ENCODE data around the gene GPC3. TPM values are rescaled to one million over a fixed set of nuclear protein-coding genes. Genes with fewer than 3 reads are reported as not detected.
A peak's percentile ranks its signal among the peaks of the same experiment; 100 is the strongest.

Gene GPC3
- total RNA-seq, 1 experiment from 2014 or later = 32.4 TPM

GRCh38 chrX:133555782-133556458 is 429.5 kb downstream of the GPC3 start (continued):
- TF ChIP-seq E2F5 (CRISPR knock-in tag; IDR thresholded peaks at IDR 0.05) = no peak

GRCh38 chrX:133550665-133551485 is 434.5 kb downstream of the GPC3 start:
- H3K27ac Mint-ChIP-seq = 0 out of 2 replicates have a peak overlapping the region, but pooled peaks have one; percentile 36
- CTCF ChIA-PET = no interaction called here
- H3K4me1 Mint-ChIP-seq = peaks cover 11% of the 10 kb centered on the region
- H3K27me3 Mint-ChIP-seq (ENCODE audit: low read depth) = peaks cover under 1% of the 10 kb centered on the region; the same call in 1 of the 2 replicates
- H3K36me3 Mint-ChIP-seq = peaks cover 18% of the 10 kb centered on the region
- ATAC-seq (no peak), DNase-seq (ENCODE audit: low spot score) (no peak)
- peaks cover 22% of the 10 kb centered on the region for H3K9me3 Mint-ChIP-seq
- H3K4me3 Mint-ChIP-seq = no peak overlapping the region
- TF ChIP-seq SOX15 (CRISPR knock-in tag; IDR thresholded peaks at IDR 0.05) (no peak), HMGA2 (CRISPR knock-in tag; IDR thresholded peaks at IDR 0.05) (no peak), HMGXB4 (CRISPR knock-in tag; IDR thresholded peaks at IDR 0.05) (no peak), NR2C2 (CRISPR knock-in tag; IDR thresholded peaks at IDR 0.05) (no peak), TCF7 (CRISPR knock-in tag; IDR thresholded peaks at IDR 0.05; ENCODE audit: low read depth) (no peak), IRF2 (CRISPR knock-in tag; IDR thresholded peaks at IDR 0.05; ENCODE audit: borderline replicate concordance, low read depth) (no peak), E2F4 (CRISPR knock-in tag; IDR thresholded peaks at IDR 0.05; ENCODE audit: borderline replicate concordance, low read depth) (no peak), FOXP4 (CRISPR knock-in tag; IDR thresholded peaks at IDR 0.05) (no peak), GRHL2 (CRISPR knock-in tag; IDR thresholded peaks at IDR 0.05; ENCODE audit: insufficient replicate concordance, severe bottlenecking) (no peak), AR (CRISPR knock-in tag; IDR thresholded peaks at IDR 0.05) (no peak), ZNF512 (CRISPR knock-in tag; IDR thresholded peaks at IDR 0.05; ENCODE audit: borderline replicate concordance) (no peak), SMAD3 (CRISPR knock-in tag; IDR thresholded peaks at IDR 0.05; ENCODE audit: borderline replicate concordance) (no peak), ZNF263 (CRISPR knock-in tag; IDR thresholded peaks at IDR 0.05; ENCODE audit: low read depth) (no peak), FOXP1 (CRISPR knock-in tag; IDR thresholded peaks at IDR 0.05; ENCODE audit: borderline replicate concordance) (no peak), IRF1 (CRISPR knock-in tag; IDR thresholded peaks at IDR 0.05) (no peak), ETV6 (CRISPR knock-in tag; IDR thresholded peaks at IDR 0.05) (no peak), RELA (CRISPR knock-in tag; IDR thresholded peaks at IDR 0.05; ENCODE audit: borderline replicate concordance) (no peak), ZNF396 (CRISPR knock-in tag; IDR thresholded peaks at IDR 0.05; ENCODE audit: borderline replicate concordance) (no peak)
- POLR2A ChIA-PET = no interaction called here
